Myocyte (in vitro differentiated cells): ENCODE measurements around the gene CLCA2. TPM values are rescaled to one million over a fixed set of nuclear protein-coding genes. Genes with fewer than 3 reads are reported as not detected.
"Not testable (repeated sequence)": the region's sequence is repeated elsewhere in the genome, so short reads cannot be mapped to it uniquely, and the experiment has no call there.

Source experiments
- DNase-seq: peaks from one replicate; pipeline ENCODE4 v3.0.0-alpha.2; 2012; ENCODE audit warnings: low read depth
- total RNA-seq: library from RNA; depleted of rRNA; stranded (reverse); fragments of >200 nt; gene quantifications from 2 replicates; pipeline ENCODE4 v1.2.3, GENCODE V29; 2014

The CLCA2 gene
- total RNA-seq, 1 donor from 2014 or later = 0.62 TPM

DNA sequence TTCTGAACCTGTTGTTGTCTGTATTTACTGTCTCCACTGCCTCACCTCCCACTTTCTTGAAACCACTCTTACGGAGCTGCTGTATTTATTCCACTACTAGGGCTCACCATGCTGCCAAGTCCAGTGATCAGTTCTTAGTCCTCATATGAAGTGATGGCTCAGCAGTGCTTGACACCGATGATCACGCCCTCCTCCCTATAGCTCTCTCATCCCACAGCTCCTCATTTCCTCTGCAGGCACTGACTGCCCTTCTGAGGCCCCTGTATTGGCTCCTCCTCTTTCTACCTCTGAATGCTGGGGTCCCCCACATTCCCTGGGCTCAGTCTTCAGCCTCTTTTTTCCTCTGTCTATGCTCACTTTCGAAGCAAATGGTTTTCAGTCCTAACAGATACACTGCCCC lies 48.2 kb downstream of the CLCA2 start:
- DNase-seq = no peak

DNA sequence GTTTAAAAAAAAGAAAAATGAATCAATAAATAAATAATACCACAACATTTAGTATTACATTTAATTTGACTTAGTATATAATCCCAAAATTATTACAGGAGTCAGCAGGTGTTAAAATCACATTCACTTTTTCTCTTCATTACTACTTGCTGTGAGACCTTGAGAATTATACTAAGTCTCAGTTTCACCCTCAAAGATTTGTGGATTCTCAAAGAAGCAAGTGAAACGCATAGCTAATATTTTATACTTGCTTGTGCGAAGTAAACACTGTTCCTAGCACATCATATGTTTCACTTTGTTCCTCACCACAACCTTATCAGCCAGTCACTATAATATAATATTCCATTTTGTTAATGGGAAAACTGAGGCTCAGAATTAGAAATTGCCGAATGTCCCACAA lies 48.8 kb downstream of the CLCA2 start:
- DNase-seq = no peak

DNA sequence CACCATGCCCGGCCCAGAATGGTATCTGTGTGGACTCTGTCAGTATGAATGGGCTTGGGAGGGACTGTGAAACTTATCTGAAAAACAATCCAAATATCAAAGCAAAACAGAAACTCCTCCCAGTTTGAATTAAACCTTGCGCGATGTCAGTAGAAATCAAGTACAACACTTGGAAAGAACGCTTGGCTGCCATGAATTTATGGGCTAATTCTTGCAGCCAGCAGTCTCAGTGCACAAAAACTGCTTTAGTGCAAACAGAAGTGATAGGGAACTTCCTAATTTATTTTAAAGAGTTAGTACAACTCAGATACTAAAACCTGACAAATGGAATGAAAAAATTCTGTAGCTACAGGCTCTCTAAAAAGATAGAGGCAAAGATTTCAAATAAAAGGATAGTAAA lies 53.3 kb downstream of the CLCA2 start:
- no peak for DNase-seq

DNA sequence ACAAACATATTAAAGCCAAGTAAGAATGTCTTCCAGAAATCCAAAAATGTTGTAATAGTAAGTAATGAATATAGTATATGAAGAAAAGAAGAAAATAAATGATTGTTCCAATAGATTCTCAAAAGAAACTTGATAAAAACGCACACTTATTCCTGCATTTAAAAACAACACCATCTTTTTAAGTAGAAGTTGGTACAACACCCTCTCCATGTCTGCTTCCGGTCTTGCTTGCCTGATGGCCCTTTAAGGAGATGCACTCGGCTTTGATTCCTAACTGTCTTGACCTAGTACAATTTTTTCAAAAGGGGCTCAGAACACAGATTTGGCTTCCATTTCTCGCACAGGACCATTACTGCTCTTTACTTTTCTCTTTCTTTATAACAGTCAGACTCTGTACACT lies 53.7 kb downstream of the CLCA2 start:
- DNase-seq = no peak

DNA sequence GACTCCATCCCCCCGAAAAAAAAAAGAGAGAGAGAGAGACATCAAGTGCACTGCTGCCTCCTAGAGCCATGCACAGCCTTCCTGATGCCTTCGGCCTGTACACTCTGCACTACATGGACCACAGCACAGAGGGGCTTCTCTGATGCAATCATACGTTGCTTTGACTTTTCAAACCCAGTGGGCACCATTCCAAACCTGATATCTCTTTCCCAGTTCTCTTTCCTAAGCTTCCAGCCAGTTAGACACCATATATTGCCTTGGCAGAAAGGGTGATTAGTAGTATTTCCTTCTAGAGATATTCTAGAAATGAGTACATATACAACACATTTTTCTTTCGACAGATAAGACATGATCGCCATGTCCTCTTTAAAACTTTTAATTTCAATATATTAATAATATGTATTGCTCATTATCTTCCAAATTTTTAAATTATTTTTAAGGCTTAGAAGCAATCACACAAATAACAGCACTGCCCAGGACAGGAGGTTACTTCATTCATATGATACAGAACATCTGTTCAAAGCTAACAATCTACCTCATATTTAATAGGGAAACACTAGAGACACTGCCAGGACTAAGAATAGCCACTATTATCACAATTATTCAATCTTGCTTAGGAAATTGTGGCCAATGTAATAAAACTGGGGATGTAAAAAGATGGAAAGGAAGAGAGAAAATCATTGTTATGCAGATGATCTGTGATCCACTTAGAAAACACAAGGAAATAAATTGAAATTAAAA lies 54.6 kb downstream of the CLCA2 start:
- no peak for DNase-seq

DNA sequence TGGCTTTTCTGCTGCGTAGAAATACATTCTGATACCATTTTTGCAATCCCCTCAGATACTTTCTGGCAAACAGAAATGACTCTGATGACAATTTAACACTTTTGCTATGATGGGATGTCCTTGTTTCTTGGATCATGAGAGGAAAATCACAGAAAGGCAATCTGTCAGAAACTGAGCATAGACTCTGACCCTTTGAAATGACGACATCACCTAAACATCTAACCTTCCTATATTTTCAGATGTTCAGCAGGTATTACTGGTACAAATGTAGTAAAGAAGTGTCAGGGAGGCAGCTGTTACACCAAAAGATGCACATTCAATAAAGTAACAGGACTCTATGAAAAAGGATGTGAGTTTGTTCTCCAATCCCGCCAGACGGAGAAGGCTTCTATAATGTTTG lies 58.0 kb downstream of the CLCA2 start:
- no peak for DNase-seq

DNA sequence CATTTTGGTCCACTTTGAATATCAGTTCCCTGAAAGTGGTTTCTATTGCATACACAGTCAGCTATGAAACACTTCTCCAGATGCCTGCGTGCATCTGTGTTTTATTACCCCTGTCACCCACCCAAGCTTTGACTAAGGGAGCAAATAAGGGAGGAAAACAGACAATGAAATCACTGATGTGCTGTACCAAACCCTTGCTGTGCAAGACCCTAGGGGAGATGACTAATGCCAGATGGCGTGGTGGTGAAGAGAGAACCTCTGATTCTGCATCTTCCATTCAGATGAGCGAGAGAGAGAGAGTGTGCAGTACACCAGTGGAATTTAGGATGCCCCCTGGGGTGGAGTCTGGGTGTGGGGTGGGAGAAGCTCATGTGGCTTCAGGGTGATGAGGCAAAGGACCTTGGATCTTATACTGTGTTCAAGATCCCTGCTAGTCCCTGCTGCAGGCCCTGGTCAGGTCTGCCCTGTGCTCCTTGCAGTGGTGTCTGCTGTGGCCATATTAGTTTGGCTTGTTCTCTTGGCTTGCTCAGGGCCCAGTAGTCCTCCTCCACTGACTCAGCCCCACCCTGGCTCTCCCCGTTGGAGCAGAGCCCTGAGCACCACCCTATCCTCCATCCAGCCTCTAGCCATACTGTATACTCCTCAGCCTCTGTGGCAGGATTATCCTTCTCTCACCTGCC lies 63.3 kb downstream of the CLCA2 start:
- DNase-seq = peak; percentile 51

DNA sequence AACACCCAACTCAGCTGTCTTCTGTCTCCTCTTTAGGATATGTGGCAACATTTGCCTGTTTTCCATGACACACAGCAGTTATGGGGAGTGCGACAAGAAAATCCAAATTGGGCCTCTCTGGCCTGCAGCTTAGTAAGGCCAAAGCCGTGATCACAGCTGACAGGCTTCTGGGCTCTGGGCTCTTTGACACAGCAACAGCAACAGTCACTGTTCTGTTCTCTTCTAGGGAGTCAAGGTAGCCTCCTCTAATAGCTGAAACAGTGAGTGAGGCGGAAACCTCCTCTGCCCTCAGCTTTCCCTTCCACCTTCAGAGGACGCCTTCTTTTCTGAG lies 63.8 kb downstream of the CLCA2 start:
- DNase-seq = no peak

DNA sequence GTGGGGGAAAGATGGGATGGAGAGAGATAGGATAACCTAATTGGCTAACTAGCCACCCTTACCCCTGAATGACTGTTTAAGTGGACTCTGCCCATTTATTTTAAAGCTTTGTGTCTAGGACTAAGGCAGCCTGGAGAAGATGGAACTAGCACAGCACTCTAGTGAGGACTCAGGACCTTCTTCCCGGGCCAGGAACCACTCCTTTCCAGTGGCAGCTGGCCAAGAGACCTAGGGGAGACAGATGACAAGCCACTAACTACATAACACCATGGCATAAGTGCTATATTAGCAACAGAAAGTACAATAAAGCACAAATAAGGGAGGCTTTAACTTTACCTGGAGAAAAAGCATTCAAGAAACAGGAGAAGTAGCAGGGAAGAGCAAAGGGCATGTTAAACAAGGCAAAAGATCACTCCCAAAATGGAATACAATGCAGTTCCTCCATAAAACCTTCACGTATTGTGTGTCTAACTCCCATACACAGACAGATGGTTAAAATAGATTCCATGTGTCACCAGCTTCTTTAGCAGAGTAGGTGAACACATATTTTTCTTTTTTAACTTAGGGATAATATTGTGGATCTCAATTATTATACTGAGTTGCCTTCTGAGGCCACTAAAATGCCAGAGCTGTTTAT lies 65.4 kb downstream of the CLCA2 start:
- DNase-seq = no peak

DNA sequence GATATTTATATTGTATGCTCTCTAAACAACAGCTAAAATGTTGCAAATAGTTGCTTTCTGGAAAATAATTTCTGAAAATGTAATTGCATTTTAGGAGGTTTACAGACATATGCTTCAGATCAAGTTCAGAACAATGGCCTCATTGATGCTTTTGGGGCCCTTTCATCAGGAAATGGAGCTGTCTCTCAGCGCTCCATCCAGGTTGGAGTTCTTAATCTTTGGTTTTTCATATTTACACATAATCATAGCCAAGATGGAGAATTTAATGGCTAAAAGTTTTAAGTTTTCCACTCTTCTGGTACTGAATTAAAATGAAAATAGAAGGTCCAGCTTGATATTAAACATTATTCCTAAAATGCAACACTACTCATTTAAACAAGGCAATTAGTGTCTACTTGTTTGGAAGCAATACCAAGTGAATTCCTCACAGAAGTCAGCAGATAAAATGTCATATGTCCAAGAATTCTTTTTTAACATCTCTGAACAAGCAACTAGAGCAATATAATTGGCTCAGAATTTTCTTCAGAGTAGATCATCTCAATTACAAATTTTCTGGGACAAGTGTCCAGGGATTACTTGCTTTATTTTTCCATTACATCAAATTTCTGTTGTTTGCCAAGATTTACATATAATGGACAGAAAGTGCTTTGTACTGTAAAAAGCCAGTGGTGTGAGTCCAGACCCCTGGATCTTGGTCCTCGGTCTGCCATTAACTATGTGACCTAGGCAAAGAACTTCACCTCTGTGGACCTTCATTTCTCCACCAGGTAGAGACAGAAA lies 67.4 kb downstream of the CLCA2 start:
- DNase-seq = no peak

DNA sequence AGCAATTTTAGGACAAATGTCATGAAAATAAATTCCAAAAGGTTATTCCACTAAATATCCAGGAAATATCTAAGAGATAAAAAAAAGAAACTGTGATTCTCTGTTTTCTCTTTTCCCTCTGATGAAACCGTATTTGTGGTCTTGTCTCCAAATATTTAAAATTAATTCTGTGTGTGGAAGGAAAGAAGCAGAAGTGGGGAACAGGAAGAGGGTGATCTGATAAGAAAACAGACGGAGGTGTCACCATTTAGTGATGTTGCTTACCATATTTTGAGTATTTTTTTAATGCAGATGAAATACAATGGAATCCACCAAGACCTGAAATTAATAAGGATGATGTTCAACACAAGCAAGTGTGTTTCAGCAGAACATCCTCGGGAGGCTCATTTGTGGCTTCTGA lies 74.3 kb downstream of the CLCA2 start:
- no peak for DNase-seq

DNA sequence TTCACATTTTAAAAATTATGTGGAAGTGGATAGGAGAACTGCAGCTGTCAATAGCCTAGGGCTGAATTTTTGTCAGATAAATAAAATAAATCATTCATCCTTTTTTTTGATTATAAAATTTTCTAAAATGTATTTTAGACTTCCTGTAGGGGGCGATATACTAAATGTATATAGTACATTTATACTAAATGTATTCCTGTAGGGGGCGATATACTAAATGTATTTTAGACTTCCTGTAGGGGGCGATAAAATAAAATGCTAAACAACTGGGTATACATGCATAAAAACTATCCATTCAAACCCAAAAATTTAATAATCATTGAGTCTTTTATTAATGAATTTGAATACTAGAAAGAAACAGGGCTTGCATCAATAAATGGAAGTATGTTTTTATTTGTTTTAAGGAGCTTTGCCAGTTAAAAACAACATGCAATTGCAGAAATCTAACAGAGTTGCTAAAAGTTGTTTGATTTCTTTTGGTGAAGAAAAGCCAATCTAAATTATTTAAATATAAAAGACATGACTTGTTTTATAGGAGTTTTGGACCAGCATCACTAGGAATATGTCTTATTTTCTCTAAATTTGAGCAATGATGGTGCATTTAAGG lies 76.1 kb downstream of the CLCA2 start:
- DNase-seq = no peak

DNA sequence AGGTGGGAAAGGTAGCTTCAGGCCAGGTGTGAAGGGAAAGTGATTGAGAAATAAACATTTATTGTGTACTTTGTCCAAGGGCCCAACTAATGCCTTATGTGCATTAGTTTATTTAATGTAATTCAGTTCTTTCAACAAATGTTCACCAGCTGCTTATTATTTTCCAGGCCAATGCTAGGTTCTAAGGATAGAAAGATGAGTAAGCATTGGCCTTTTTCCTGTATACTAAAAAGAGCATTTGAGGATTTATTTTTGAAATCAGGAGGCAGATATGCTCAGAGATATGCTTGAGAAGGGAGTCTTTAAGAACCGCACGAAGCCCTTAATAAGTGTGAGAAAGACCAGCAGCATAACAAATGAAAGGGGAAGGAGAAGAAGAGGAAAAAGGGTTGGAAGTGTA lies 76.7 kb downstream of the CLCA2 start:
- DNase-seq = no peak

DNA sequence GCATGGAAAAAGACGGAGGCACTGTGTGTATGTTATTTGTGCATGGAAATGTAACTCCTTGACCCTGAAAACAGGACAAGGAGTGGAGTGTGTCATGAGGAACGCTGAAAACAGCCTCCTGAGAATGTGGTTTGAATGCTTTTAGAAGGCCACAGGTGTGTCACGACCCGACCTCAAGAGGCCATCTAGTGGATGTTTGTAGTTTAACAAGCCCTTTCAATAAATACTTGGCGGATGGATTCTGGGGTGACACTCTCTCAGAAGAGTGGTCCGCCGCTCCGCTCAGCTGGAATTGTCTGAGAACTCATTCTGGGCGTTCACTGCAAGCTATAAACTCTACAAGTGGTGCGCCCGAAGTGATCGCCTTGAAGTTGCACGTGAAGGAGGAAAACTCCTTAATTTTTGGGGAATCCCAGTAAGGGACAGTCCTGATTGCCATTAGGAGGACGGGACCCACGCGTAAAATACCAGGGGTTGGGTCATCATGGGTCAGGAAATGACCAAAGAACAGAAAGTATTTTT lies 78.2 kb downstream of the CLCA2 start:
- not testable (repeated sequence) for DNase-seq

DNA sequence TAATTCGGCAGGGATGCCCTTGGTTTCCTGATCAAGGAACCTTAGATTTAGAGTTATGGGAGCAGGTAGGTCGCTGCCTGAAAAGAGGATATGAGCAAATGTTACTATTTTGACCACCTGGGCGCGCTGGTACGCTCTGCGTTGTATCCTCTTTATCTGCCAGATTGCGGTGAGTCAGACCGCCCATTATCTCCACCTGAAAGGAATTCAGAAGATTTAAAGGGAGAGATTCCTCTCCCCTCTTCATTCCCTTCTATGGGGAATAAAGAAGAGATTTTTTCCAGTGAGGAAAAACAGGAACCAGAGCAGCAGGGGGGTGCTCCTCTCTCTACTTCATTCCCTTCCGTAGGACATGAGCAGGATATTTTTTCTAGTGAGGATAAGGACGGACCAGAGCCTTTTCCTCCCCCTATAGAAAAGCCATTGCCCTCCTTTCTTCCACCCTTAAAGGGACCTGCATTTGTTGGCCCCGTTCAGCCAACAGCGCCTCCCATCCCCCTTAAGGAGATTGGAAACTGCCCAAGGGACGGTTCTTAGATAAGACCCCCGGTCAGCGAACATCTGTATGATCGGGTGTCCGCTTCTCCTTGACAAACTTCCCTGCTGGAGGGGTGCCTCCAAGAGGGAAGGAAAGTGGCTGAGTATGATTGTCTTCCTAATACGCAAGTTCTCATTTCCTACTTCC lies 78.9 kb downstream of the CLCA2 start:
- no peak for DNase-seq

DNA sequence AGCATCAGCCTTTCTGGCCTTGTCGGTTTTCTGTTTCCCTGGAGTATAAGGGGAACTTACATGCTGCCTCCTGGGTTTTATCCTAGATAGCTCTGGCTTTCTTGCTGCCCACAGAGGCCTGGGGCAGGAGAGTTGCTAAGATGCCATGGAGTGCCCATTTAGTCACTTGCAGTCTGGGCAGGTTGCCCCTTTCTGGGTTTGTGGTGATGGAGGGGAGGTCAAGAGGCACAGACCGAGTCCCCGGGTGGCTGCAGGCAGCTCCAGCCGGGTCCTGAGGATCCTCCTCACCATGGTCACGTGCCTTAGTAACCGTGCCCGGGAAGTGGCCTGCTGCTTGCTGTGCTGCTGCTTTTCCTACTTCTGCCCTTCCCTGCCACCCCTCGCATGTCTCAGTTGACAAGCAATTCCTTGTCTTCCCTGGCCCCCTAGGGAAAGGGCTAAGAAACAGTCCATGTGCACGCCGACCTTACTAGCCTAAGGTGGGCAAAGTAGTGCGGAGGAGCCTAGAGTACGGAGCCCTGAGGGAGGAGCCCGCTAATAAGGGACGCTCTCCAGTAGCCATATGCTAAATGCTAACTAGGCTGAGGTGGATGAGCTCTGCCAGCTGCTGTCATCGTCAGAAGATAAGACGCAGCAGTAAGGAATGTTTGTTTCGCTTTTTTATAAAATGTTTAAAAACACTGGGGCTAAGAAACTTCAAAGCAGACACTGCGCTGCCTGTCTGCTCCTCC lies 79.6 kb downstream of the CLCA2 start:
- peak; percentile 19 for DNase-seq

DNA sequence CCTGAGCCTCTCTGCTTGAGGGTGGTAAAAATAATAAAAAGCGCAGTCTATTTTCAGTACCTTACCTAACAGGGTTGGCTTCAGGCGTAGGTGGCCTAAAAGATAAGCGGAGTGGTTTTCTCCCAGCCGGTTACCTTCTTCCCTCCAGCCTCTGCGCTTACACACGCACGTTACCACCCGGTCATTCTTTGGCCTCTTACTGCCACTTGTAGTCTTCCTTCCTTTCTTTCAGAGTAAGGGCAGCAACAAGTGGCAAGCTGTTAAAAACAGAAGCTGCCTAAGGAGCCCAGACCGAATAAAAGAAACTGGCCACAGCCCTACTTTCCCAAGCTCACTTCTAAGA lies 80.1 kb downstream of the CLCA2 start:
- DNase-seq = no peak

DNA sequence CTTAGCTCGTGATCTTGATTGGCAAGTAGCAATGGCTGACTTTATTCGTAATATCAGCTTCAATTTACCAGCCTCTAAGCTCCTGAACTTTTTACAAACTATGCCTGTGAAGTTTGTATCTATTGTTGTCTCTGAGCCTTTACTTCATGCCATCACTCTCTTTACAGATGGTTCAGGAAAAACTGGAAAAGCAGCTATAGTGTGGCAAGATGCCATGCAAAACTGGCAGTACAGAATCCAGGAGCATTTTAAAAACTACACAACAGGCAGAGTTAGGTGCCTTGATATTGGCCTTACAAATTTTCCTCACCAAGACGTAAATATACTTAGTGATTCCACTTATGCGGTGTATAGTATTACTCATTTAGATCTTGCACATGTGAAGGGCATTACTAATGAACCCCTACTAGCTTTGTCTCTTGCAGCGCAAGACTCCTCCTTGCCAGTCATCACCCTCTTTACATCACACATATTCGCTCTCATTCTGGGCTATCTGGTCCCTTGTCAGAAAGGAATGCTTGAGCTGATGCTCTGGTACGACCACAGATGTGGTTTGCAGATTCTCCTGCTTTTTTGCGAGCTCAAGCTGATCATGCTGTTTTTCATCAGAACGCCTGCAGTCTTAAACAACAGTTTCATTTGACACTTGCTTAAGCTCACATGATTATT lies 81.1 kb downstream of the CLCA2 start:
- DNase-seq = no peak

DNA sequence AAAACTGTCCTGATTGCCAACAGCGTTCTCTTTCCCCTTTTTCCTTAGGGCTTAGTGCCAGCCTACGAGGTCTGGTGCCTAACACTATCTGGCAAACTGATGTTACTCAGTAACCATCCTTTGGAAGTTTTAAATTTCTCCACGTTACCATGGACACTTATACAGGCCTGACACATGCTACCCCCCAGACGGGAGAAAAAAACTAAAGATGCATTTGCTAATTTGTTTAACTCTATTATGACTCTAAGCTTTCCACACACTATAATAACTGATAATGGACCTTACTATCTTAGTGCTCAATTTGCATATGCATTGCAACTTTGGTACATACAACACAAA lies 81.6 kb downstream of the CLCA2 start:
- DNase-seq = no peak
